ENCODE data around the gene TBX21.

TBX21 gene

DNA sequence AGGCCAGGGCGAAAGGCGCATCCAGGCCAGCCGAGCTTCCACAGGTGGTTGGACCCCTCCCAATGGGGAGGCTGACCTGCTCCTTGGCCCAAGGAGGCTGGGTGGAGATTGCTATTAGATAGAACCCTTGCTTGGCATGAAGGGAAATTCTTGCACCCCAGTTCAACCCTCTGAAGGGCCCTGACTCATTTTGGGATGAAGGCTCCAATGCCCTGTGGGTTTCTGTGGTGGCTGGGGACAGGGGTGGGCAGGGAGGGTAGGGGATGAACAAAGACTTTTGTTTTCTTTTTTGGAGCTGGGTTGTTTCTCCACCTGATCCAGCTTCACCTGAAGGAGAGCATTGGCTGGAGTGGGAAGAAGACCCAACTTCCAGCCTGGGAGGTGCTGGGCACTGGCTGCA, 16.7 kb upstream of the TBX21 start:
- DNase-seq: no peak
- no peak overlapping the region for H3K4me3 ChIP-seq (ENCODE audit: low read length)
- no peak overlapping the region for H3K27ac ChIP-seq (ENCODE audit: low read length)
- H3K79me2 ChIP-seq (ENCODE audit: low read length): no peaks in the 10 kb centered on the region
- H3K9me3 ChIP-seq (replicated peaks; ENCODE audit: insufficient read depth, low read length): no peaks in the 10 kb centered on the region
- H3F3A ChIP-seq (ENCODE audit: insufficient read depth, low read length): 0 out of 2 replicates have a peak, but pooled peaks cover 7% of the 10 kb centered on the region
- H3K9ac ChIP-seq (ENCODE audit: low read length): no peak overlapping the region
- no peaks in the 10 kb centered on the region for H3K36me3 ChIP-seq (replicated peaks; ENCODE audit: insufficient read depth, low read length)
- TF ChIP-seq, protein P1, sequence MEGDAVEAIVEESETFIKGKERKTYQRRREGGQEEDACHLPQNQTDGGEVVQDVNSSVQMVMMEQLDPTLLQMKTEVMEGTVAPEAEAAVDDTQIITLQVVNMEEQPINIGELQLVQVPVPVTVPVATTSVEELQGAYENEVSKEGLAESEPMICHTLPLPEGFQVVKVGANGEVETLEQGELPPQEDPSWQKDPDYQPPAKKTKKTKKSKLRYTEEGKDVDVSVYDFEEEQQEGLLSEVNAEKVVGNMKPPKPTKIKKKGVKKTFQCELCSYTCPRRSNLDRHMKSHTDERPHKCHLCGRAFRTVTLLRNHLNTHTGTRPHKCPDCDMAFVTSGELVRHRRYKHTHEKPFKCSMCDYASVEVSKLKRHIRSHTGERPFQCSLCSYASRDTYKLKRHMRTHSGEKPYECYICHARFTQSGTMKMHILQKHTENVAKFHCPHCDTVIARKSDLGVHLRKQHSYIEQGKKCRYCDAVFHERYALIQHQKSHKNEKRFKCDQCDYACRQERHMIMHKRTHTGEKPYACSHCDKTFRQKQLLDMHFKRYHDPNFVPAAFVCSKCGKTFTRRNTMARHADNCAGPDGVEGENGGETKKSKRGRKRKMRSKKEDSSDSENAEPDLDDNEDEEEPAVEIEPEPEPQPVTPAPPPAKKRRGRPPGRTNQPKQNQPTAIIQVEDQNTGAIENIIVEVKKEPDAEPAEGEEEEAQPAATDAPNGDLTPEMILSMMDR (IDR thresholded peaks at IDR 0.05; ENCODE audit: low read length): no peak
- TF ChIP-seq EZH2phosphoT487 (IDR thresholded peaks at IDR 0.05; ENCODE audit: low read length): no peak
- TF ChIP-seq EZH2 (optimal IDR thresholded peaks at IDR 0.05; ENCODE audit: low read depth, low read length): no peak
- H3K27me3 ChIP-seq (replicated peaks; ENCODE audit: insufficient read depth, low read length): peaks cover 49% of the 10 kb centered on the region
- H3K9me2 ChIP-seq (replicated peaks; ENCODE audit: insufficient read depth, low read length): no peaks in the 10 kb centered on the region
- no peak overlapping the region for H2AFZ ChIP-seq (ENCODE audit: low read length)
- no peak overlapping the region for H3K4me2 ChIP-seq (ENCODE audit: low read depth, low read length)
- H4K20me1 ChIP-seq (ENCODE audit: insufficient read depth, low read length): no peaks in the 10 kb centered on the region
- H3K4me1 ChIP-seq (ENCODE audit: low read length): peaks cover 18% of the 10 kb centered on the region

DNA sequence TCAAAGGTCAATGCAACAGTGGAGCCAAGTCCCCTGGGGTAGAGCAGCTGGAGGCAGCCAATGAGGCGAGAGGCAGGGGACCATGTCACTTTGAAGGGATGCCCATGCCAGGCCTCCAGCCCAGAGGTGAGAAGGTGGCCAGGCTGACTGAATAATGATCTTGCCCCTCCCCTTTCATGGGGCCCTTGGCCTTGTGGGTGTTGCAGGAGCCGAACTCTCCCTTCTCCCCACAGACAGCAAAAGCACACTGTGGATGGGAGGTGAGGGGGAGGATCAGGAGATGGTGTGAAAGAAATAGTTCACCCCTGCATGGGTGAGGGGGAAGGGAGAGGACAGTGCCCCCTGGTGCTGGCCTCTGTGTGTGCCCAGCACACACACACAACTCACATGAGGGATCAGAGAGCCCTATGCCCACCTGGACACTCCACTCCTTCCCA, 15.8 kb upstream of the TBX21 start:
- no peaks in the 10 kb centered on the region for H3K79me2 ChIP-seq (ENCODE audit: low read length)
- H2AFZ ChIP-seq (ENCODE audit: low read length): no peak overlapping the region
- H3K36me3 ChIP-seq (replicated peaks; ENCODE audit: insufficient read depth, low read length): no peaks in the 10 kb centered on the region
- H3K9me3 ChIP-seq (replicated peaks; ENCODE audit: insufficient read depth, low read length): no peaks in the 10 kb centered on the region
- no peak overlapping the region for H3K9ac ChIP-seq (ENCODE audit: low read length)
- TF ChIP-seq, protein P1 (IDR thresholded peaks at IDR 0.05; ENCODE audit: low read length): peak; percentile 40
- no peak for TF ChIP-seq EZH2 (optimal IDR thresholded peaks at IDR 0.05; ENCODE audit: low read depth, low read length)
- peaks cover 18% of the 10 kb centered on the region for H3K4me1 ChIP-seq (ENCODE audit: low read length)
- no peak overlapping the region for H3K4me2 ChIP-seq (ENCODE audit: low read depth, low read length)
- no peaks in the 10 kb centered on the region for H3K9me2 ChIP-seq (replicated peaks; ENCODE audit: insufficient read depth, low read length)
- H3F3A ChIP-seq (ENCODE audit: insufficient read depth, low read length): 0 out of 2 replicates have a peak, but pooled peaks cover 7% of the 10 kb centered on the region
- H4K20me1 ChIP-seq (ENCODE audit: insufficient read depth, low read length): no peaks in the 10 kb centered on the region
- DNase-seq: no peak
- no peak overlapping the region for H3K27ac ChIP-seq (ENCODE audit: low read length)
- peaks cover 51% of the 10 kb centered on the region for H3K27me3 ChIP-seq (replicated peaks; ENCODE audit: insufficient read depth, low read length)
- H3K4me3 ChIP-seq (ENCODE audit: low read length): no peak overlapping the region

DNA sequence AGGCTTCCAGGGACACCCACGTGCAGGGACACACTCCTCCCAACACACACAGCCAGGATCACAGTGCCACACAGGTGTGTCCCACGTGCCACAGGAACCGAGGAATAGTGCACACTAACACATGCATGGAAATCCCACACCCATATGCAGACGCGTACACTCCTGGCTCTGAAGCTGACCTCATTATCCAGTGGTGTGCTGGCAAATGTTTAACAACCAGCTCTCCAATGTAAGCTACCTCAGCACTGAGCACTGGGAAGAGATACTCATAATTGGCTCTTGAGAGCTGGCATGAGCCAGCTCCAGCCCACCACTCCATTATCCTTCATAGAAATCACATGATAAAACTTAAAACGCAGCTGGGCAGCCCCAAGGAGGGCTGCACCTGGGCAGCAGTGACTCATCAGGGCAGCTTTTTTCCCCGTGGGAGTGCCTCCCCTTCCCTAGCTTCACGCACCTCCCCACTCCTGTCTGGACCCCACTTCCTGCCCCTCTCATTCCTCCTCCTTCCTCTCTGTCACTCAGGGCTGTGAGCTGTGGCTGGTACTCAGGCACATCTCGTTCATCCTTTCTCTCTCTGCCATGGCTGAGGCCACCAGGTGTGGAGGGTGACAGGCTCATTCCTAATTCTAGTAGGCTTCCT, 14.9 kb upstream of the TBX21 start:
- Histone ChIP-seq H3K4me1 (ENCODE audit: low read length) (peaks cover 18% of the 10 kb centered on the region), H3K36me3 (replicated peaks; ENCODE audit: insufficient read depth, low read length) (no peaks in the 10 kb centered on the region), H3K27me3 (replicated peaks; ENCODE audit: insufficient read depth, low read length) (peaks cover 49% of the 10 kb centered on the region), H2AFZ (ENCODE audit: low read length) (no peak overlapping the region), H3K9me3 (replicated peaks; ENCODE audit: insufficient read depth, low read length) (no peaks in the 10 kb centered on the region), H3K27ac (ENCODE audit: low read length) (no peak overlapping the region), H4K20me1 (ENCODE audit: insufficient read depth, low read length) (no peaks in the 10 kb centered on the region), H3F3A (ENCODE audit: insufficient read depth, low read length) (0 out of 2 replicates have a peak, but pooled peaks cover 7% of the 10 kb centered on the region), H3K79me2 (ENCODE audit: low read length) (no peaks in the 10 kb centered on the region), H3K4me2 (ENCODE audit: low read depth, low read length) (no peak overlapping the region), H3K9ac (ENCODE audit: low read length) (no peak overlapping the region), H3K9me2 (replicated peaks; ENCODE audit: insufficient read depth, low read length) (no peaks in the 10 kb centered on the region), H3K4me3 (ENCODE audit: low read length) (no peak overlapping the region)
- TF ChIP-seq, protein P1 (IDR thresholded peaks at IDR 0.05; ENCODE audit: low read length): no peak
- no peak for TF ChIP-seq EZH2phosphoT487 (IDR thresholded peaks at IDR 0.05; ENCODE audit: low read length)
- no peak for TF ChIP-seq EZH2 (optimal IDR thresholded peaks at IDR 0.05; ENCODE audit: low read depth, low read length)
- no peak for DNase-seq
